ENCODE measurements around the gene PRKD2. TPM values are rescaled to one million over a fixed set of nuclear protein-coding genes. Genes with fewer than 3 reads are reported as not detected.
A peak's percentile ranks its signal among the peaks of the same experiment; 100 is the strongest.

PRKD2 gene
- total and polyA plus RNA-seq, 2 experiments from 2014 or later = 53.8 to 68.0 TPM

- no peak overlapping the region for H3K27ac Mint-ChIP-seq
- no peak overlapping the region for H3K4me3 ChIP-seq
- H3K27me3 ChIP-seq (ENCODE audit: insufficient read depth) = peaks cover 20% of the 10 kb centered on the region
- ATAC-seq (no peak), DNase-seq (ENCODE audit: low spot score) (no peak)
- H3K9me2 ChIP-seq (ENCODE audit: insufficient read depth) = no peaks in the 10 kb centered on the region
- H3K27ac ChIP-seq (ENCODE audit: low read depth) = no peak overlapping the region
- no peak overlapping the region for H3K4me3 Mint-ChIP-seq
- H3K36me3 Mint-ChIP-seq (ENCODE audit: low read depth) = no peaks in the 10 kb centered on the region
- peak overlapping the region; percentile 32; the same call in 1 of the 2 replicates for H2AFZ ChIP-seq
- H3K4me1 ChIP-seq (ENCODE audit: insufficient read depth) = peaks cover 19% of the 10 kb centered on the region
- no peaks in the 10 kb centered on the region for H3K79me2 ChIP-seq (replicated peaks; ENCODE audit: insufficient read depth)
- no peaks in the 10 kb centered on the region; the same call in 1 of the 2 replicates for H4K20me1 ChIP-seq (replicated peaks; ENCODE audit: insufficient read depth)
- H3K36me3 ChIP-seq (ENCODE audit: insufficient read depth) = no peaks in the 10 kb centered on the region
- peaks cover 36% of the 10 kb centered on the region for H3K27me3 Mint-ChIP-seq (ENCODE audit: insufficient read depth, low read depth, poor library complexity)
- H3K9me3 Mint-ChIP-seq = no peaks in the 10 kb centered on the region
- 0 out of 2 replicates have a peak, but pooled peaks cover 2% of the 10 kb centered on the region for H3F3A ChIP-seq (replicated peaks; ENCODE audit: low read depth)
- H3K4me1 Mint-ChIP-seq = peaks cover 20% of the 10 kb centered on the region
- TF ChIP-seq ZNF462 (CRISPR knock-in tag; IDR thresholded peaks at IDR 0.05) (no peak), NANOG (IDR thresholded peaks at IDR 0.05; ENCODE audit: borderline replicate concordance) (no peak), STAT1 (IDR thresholded peaks at IDR 0.05; ENCODE audit: unreplicated experiment) (no peak), REST (IDR thresholded peaks at IDR 0.05; ENCODE audit: unreplicated experiment) (no peak), EZH2 (IDR thresholded peaks at IDR 0.05; ENCODE audit: low read depth, unreplicated experiment) (no peak), CREB1 (CRISPR knock-in tag; IDR thresholded peaks at IDR 0.05; ENCODE audit: low read depth) (no peak), CTCF (conservative IDR thresholded peaks at IDR 0.05; ENCODE audit: low read depth in 2 of 2) (no peak), EZH2phosphoT487 (IDR thresholded peaks at IDR 0.05; ENCODE audit: unreplicated experiment) (no peak), ETS1 (IDR thresholded peaks at IDR 0.05) (no peak), JUNB (IDR thresholded peaks at IDR 0.05; ENCODE audit: unreplicated experiment) (no peak), ZNF114 (CRISPR knock-in tag; IDR thresholded peaks at IDR 0.05) (no peak), POLR2AphosphoS5 (IDR thresholded peaks at IDR 0.05; ENCODE audit: low read depth) (no peak), ZNF331 (CRISPR knock-in tag; IDR thresholded peaks at IDR 0.05; ENCODE audit: low read depth) (no peak)
- H3K4me2 ChIP-seq = no peak overlapping the region
Measured at GRCh38 chr19:46629546-46630025, 87.3 kb downstream of the PRKD2 start.
